Activated CD4-positive, CD25-positive, alpha-beta regulatory T cell (primary cell): ENCODE measurements around the gene RAB42.
A peak's percentile ranks its signal among the peaks of the same experiment; 100 is the strongest.
"Not testable (repeated sequence)": the region's sequence is repeated elsewhere in the genome, so short reads cannot be mapped to it uniquely, and the experiment has no call there.

Experiments used
- DNase-seq, 4 experiments: peaks; one replicate each; lab custom pipeline; 2025; lab: John Stamatoyannopoulos, UW

Gene RAB42

GRCh38 chr1:28591708-28592320 is at the start of gene RAB42:
Gene RAB42 (plus strand): TSS chr1:28592265. CDS start chr1:28592512, 247 bp downstream.
- no peak for DNase-seq

GRCh38 chr1:28545246-28545628 is 46.8 kb upstream of the RAB42 start:
- DNase-seq = no peak

- DNase-seq = no peak
These were observed 43.7 kb upstream of the RAB42 start for GRCh38 chr1:28548318-28548717.

- DNase-seq = no peak
These were observed 40.7 kb upstream of the RAB42 start for GRCh38 chr1:28551381-28551780.

- peak; percentile 93 to 96 (median 95) for DNase-seq
These were observed 39.1 kb upstream of the RAB42 start, which contains the start of gene TRNAU1AP for GRCh38 chr1:28552758-28553663. Gene TRNAU1AP (plus strand): TSS chr1:28553085. CDS start chr1:28553111, 26 bp downstream.

GRCh38 chr1:28560886-28561285 is 31.2 kb upstream of the RAB42 start:
- no peak for DNase-seq

- DNase-seq = no peak
These were observed 27.8 kb upstream of the RAB42 start for GRCh38 chr1:28564310-28564709.

GRCh38 chr1:28565040-28565439 is 27.0 kb upstream of the RAB42 start:
- no peak for DNase-seq

- no peak for DNase-seq
These were observed 26.3 kb upstream of the RAB42 start for GRCh38 chr1:28565726-28566125.

- no peak for DNase-seq
These were observed 25.1 kb upstream of the RAB42 start for GRCh38 chr1:28566931-28567330.

GRCh38 chr1:28571911-28572310 is 20.2 kb upstream of the RAB42 start:
- DNase-seq = no peak

GRCh38 chr1:28572891-28573290 is 19.2 kb upstream of the RAB42 start:
- DNase-seq = not testable (repeated sequence)

GRCh38 chr1:28573564-28573963 is 18.5 kb upstream of the RAB42 start:
- no peak for DNase-seq

GRCh38 chr1:28577052-28577678 is 14.9 kb upstream of the RAB42 start:
- DNase-seq = no peak

- DNase-seq = no peak
These were observed 14.1 kb upstream of the RAB42 start for GRCh38 chr1:28577738-28578536.

- no peak for DNase-seq
These were observed 13.3 kb upstream of the RAB42 start for GRCh38 chr1:28578696-28579218.

- no peak for DNase-seq
These were observed 12.7 kb upstream of the RAB42 start for GRCh38 chr1:28579401-28579800.

GRCh38 chr1:28580722-28581530 is 11.1 kb upstream of the RAB42 start:
- DNase-seq = peak in 3 of 4 experiments; percentile 49 to 50 (median 50)

GRCh38 chr1:28581531-28582247 is 10.4 kb upstream of the RAB42 start:
- DNase-seq = peak; percentile 85 to 88 (median 86)

GRCh38 chr1:28582248-28582615 is 9.8 kb upstream of the RAB42 start:
- DNase-seq = no peak
